Measurements from ENCODE around the gene RALGDS. TPM values are rescaled to one million over a fixed set of nuclear protein-coding genes. Genes with fewer than 3 reads are reported as not detected.
"Not testable (repeated sequence)": the region's sequence is repeated elsewhere in the genome, so short reads cannot be mapped to it uniquely, and the experiment has no call there.

Gene RALGDS
- total RNA-seq, 1 donor from 2014 or later = 64.8 TPM

DNA sequence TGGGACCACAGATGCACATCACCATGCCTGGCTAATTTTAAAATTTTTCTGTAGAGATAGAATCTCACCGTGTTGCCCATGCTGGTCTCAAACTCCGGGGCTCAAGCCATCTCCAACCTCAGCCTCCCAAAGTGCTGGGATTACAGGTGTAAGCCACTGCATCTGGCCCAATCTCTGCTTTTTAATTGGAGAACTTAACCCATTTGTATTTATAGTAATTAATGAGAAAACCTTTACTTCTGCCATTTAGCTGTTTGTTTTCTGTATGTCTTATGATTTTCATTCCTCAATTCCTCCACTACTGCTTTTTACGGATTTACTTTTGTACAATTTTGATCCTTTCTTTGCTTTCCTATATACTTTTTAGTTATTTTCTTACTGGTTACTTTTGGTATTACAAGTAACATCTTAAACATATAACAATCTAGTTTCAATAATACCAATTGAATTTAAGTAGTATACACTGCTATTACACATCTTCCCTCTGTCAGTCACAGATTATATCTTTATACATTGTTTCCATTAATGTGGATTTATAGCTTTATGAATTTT lies 26.1 kb downstream of the RALGDS start:
- H3K4me1 Mint-ChIP-seq (ENCODE audit: unreplicated experiment) = no peaks in the 10 kb centered on the region
- peaks cover 7% of the 10 kb centered on the region for H3K9me3 Mint-ChIP-seq
- no peak overlapping the region for H3K4me3 Mint-ChIP-seq
- no peak overlapping the region for H3K27ac Mint-ChIP-seq
- TF ChIP-seq, protein P1, sequence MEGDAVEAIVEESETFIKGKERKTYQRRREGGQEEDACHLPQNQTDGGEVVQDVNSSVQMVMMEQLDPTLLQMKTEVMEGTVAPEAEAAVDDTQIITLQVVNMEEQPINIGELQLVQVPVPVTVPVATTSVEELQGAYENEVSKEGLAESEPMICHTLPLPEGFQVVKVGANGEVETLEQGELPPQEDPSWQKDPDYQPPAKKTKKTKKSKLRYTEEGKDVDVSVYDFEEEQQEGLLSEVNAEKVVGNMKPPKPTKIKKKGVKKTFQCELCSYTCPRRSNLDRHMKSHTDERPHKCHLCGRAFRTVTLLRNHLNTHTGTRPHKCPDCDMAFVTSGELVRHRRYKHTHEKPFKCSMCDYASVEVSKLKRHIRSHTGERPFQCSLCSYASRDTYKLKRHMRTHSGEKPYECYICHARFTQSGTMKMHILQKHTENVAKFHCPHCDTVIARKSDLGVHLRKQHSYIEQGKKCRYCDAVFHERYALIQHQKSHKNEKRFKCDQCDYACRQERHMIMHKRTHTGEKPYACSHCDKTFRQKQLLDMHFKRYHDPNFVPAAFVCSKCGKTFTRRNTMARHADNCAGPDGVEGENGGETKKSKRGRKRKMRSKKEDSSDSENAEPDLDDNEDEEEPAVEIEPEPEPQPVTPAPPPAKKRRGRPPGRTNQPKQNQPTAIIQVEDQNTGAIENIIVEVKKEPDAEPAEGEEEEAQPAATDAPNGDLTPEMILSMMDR (conservative IDR thresholded peaks at IDR 0.05) = peak; percentile 57
- peaks cover 39% of the 10 kb centered on the region for H3K36me3 Mint-ChIP-seq
- no peaks in the 10 kb centered on the region for H3K27me3 Mint-ChIP-seq
- DNase-seq (ENCODE audit: extremely low spot score, unreplicated experiment) = no peak

DNA sequence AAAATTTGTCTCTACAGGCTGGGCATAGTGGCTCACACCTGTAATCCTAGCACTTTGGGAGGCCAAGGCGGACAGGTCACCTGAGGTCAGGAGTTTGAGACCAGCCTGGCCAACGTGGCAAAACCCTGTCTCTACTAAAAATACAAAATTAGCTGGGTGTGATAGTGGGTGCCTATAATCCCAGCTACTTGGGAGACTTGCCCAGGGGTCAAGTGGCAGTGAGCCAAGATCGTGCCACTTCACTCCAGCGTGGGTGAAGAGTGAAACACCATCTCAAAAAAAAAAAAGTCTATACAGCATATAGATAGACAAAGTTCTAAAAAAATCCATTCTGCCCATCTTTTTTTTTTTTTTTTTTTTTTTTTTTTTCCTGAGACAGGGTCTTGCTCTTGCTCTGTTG lies 26.7 kb downstream of the RALGDS start:
- not testable (repeated sequence) for H3K4me3 Mint-ChIP-seq; DNase-seq (ENCODE audit: extremely low spot score, unreplicated experiment); H3K4me1 Mint-ChIP-seq (ENCODE audit: unreplicated experiment); H3K9me3 Mint-ChIP-seq; H3K27ac Mint-ChIP-seq; H3K27me3 Mint-ChIP-seq
- peaks cover 37% of the 10 kb centered on the region for H3K36me3 Mint-ChIP-seq

DNA sequence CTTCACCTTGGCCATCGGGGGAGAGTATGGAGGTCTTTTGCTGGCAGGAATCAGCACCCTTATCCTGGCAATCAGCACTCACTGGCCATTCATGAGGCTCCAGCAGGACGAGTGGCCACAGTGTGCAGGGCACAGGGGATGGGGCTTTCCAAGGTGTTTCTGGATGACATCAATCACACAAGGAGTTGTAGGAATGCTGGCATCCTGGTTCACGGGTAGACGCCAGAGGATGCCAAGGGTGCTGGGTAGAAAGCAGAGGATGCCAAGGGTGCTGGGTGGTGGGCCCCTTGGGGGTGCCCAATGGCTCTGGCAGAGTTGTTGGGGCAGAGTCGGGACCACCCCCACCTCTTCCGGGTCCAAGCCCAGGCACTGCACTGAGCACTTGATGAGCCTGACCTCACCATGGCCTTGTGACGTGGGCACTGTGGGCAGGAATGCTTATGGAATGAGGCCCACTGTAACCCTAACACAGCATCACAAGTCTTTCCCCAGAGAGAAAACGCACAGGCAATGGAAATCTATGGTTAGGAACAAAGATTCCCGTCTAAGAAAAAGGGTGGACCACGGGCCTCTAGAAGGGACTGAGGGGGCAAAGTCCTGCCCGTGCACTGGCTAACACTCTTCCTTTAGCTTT lies 30.2 kb downstream of the RALGDS start:
- DNase-seq (ENCODE audit: extremely low spot score, unreplicated experiment) = no peak
- Mint-ChIP-seq H3K4me3 (no peak overlapping the region), H3K4me1 (ENCODE audit: unreplicated experiment) (no peaks in the 10 kb centered on the region), H3K9me3 (no peaks in the 10 kb centered on the region), H3K27ac (peak overlapping the region; percentile 21), H3K36me3 (peaks cover 8% of the 10 kb centered on the region), H3K27me3 (no peaks in the 10 kb centered on the region)
- TF ChIP-seq, protein P1 (conservative IDR thresholded peaks at IDR 0.05) = no peak

DNA sequence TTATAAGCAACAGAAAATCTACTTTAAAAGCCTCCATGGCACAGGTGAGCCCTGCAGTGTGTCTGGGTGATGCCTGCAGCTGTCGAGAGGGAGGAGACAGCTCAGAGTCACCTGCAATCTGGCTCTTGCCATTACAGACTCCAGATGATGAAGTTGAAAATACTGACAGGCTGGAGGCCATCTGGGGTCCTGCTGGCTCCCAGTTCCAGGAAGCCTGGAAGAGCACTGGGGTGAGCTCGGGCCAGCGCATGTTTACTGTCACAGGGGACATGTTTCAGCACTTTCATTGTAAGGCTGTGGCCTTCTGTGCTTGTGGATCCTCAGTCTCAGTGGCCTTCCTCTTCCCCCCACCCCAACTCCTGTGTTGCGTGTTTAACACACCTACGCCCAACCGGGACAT lies 30.9 kb downstream of the RALGDS start:
- Mint-ChIP-seq H3K27ac (peak overlapping the region; percentile 21), H3K36me3 (peaks cover 4% of the 10 kb centered on the region), H3K4me1 (ENCODE audit: unreplicated experiment) (no peaks in the 10 kb centered on the region), H3K4me3 (no peak overlapping the region), H3K27me3 (no peaks in the 10 kb centered on the region), H3K9me3 (no peaks in the 10 kb centered on the region)
- TF ChIP-seq, protein P1 (conservative IDR thresholded peaks at IDR 0.05) = no peak
- DNase-seq (ENCODE audit: extremely low spot score, unreplicated experiment) = no peak

DNA sequence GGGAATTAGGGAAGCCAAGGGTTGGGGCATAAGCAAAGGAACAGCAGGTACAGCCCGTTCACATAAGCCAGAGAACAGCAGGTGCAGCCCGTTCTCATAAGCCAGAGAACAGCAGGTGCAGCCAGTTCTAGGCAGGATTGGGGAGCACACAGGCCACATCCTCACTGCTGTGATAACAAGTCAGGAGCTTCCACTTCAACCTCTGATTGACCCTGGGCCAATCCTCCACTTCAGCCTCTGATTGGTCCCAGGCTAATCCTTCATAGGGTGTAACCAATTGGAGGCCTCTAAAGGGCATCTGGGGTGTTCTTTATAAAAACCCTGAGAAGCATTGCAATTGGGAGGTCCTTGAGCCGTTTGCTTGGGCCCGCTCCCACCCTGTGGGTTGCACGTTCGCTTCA lies 31.8 kb downstream of the RALGDS start:
- Mint-ChIP-seq H3K27me3 (no peaks in the 10 kb centered on the region), H3K4me3 (no peak overlapping the region), H3K4me1 (ENCODE audit: unreplicated experiment) (no peaks in the 10 kb centered on the region), H3K27ac (no peak overlapping the region), H3K36me3 (no peaks in the 10 kb centered on the region), H3K9me3 (no peaks in the 10 kb centered on the region)
- DNase-seq (ENCODE audit: extremely low spot score, unreplicated experiment) = no peak
- TF ChIP-seq, protein P1 (conservative IDR thresholded peaks at IDR 0.05) = no peak

DNA sequence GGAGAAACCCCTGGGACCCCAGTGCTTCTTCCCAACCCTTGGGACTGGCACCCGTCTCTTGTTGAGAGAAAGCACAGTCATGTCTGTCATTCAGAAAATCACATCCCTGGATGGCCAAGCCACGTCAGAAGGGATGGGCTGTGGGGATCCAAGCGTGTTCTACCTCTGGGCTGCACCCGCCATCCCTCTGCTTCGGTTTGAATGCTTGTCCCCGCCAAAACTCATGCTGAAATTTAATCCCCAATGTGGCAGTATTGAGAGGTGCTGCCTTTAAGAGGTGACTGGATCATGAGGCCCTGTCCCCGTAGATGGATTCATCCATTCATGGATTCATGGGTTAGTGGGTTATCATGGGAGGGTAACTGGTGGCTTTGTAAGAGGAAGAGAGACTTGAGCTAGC lies 32.3 kb downstream of the RALGDS start:
- no peaks in the 10 kb centered on the region for H3K27me3 Mint-ChIP-seq
- no peak overlapping the region for H3K27ac Mint-ChIP-seq
- H3K9me3 Mint-ChIP-seq = no peaks in the 10 kb centered on the region
- H3K4me1 Mint-ChIP-seq (ENCODE audit: unreplicated experiment) = no peaks in the 10 kb centered on the region
- H3K4me3 Mint-ChIP-seq = no peak overlapping the region
- H3K36me3 Mint-ChIP-seq = no peaks in the 10 kb centered on the region
- TF ChIP-seq, protein P1 (conservative IDR thresholded peaks at IDR 0.05) = no peak
- no peak for DNase-seq (ENCODE audit: extremely low spot score, unreplicated experiment)
